HEK293T (cell line): ENCODE results near the gene CASTOR1.

Experiments used
- FOXM1 ChIP-seq: fragments of 450-650 bp; IDR thresholded peaks from 2 replicates; pipeline ENCODE4 v1.6.1; 2017; ENCODE audit warnings: mild to moderate bottlenecking, borderline replicate concordance
- SP1 ChIP-seq: fragments of 450-650 bp; IDR thresholded peaks from 2 replicates; pipeline ENCODE4 v1.6.1; 2017

DNA sequence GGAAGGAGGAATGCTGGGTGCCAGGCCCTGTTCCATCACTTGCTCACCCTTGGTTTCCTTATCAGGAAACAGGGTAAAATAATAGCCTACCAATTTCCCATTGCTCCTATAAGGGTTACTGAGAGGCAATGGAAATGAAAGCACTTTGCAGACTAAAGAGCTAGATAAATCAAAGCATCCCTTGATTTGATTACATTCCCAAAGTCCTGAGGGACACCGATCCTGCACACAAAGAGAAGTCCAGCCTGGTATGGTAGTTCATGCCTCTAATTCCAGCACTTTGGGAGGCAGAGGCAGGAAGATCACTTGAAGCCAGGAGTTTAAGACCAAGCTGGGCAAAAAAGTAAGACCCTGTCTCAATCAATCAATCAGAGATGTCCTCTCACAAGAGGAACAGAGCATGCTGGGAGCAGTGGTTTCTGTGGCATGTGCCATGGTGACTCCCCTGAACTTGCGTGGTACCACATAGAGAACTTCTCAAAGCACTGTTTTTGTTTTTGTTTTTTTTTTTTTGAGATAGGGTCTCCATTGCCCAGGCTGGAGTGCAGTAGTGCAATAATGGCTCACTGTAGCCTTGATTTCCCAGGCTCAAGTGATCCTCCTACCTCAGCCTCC lies 26.8 kb upstream of the CASTOR1 start:
- TF ChIP-seq FOXM1 (no peak), SP1 (no peak)
